Left lung (tissue), 10 donors: Measurements from ENCODE around the gene GINM1. TPM values are rescaled to one million over a fixed set of nuclear protein-coding genes. Genes with fewer than 3 reads are reported as not detected.

Source experiments
- ATAC-seq: fragments of 200-7000 bp; cut with Tn5 transposase; one replicate; pipeline ENCODE4 v1.9.1; 2020; ENCODE audit warnings: moderate library complexity
- DNase-seq, 4 donors: peaks; one replicate each; pipeline ENCODE4 v3.0.0-alpha.2; 2013 to 2020
- H3K27ac ChIP-seq, 2 donors: fragments of 200-600 bp; sonication (generic) in 1 of 2; one replicate each; pipeline versions ENCODE4 v1.5.0 to v1.8.0; 2020 to 2021
- H3K27me3 ChIP-seq, 2 donors: fragments of 200-600 bp; sonication (generic) in 1 of 2; one replicate each; pipeline versions ENCODE4 v1.5.0 to v1.8.0; 2020 to 2021
- H3K36me3 ChIP-seq, 2 donors: fragments of 200-600 bp; sonication (generic) in 1 of 2; one replicate each; pipeline versions ENCODE4 v1.5.0 to v1.8.0; 2020 to 2021
- H3K4me1 ChIP-seq, 2 donors: fragments of 200-600 bp; one replicate each; pipeline ENCODE4 v1.8.0; 2021
- H3K4me3 ChIP-seq, 2 donors: fragments of 200-600 bp; sonication (generic) in 1 of 2; one replicate each; pipeline versions ENCODE4 v1.5.0 to v1.8.0; 2020 to 2021; ENCODE audit warnings: mild to moderate bottlenecking in 1 of 2
- H3K9me3 ChIP-seq, 2 donors: fragments of 200-600 bp; sonication (generic) in 1 of 2; one replicate each; pipeline versions ENCODE4 v1.5.0 to v1.8.0; 2020 to 2021
- intact Hi-C, 2 donors: fragments of 100-400 bp; cut with DNase I; formaldehyde crosslinking; loops; one replicate each; pipeline versions ENCODE4 v1.11.2 to v1.14.2; 2022
- polyA plus RNA-seq, 6 donors: library from polyadenylated mRNA; unstranded; fragments of 120-200 nt; gene quantifications; one replicate each; pipeline ENCODE4 v1.2.1, GENCODE V29; 2013; ENCODE audit not compliant: insufficient read length in 6 of 6
- total RNA-seq, 2 donors: library from RNA; stranded (reverse); fragmentation: NEBNext Ultra II Directional; extraction: Animal tissue kit (Norgen Biotek cat#: 25700); gene quantifications; one replicate each; pipeline ENCODE4 v1.2.1, GENCODE V29; 2021
- TF ChIP-seq, protein P1 (sequence below), 2 donors: fragments of 200-600 bp; sonication (generic) in 1 of 2; IDR thresholded peaks; one replicate each; pipeline versions ENCODE4 v1.5.0 to v1.8.0; 2021; ENCODE audit warnings: antibody characterized with exemption in 2 of 2
- donor health status: DM: no; HTN: yes; CAD: no.
- donor health status: DM: no; HTN: no; CAD: no.

Gene GINM1
- total and polyA plus RNA-seq, 8 donors: 43.6 to 59.3 (median 53.4) TPM

GRCh38 chr6:149615805-149616204 lies 49.6 kb downstream of the GINM1 start:
- Histone ChIP-seq H3K9me3 (peaks cover 0 to 8% of the 10 kb centered on the region in 2 donors), H3K4me3 (no peak overlapping the region), H3K27me3 (no peaks in the 10 kb centered on the region), H3K4me1 (no peaks in the 10 kb centered on the region), H3K27ac (no peak overlapping the region), H3K36me3 (peaks cover 0 to 43% of the 10 kb centered on the region in 2 donors)
- DNase-seq: no peak
- TF ChIP-seq, protein P1, sequence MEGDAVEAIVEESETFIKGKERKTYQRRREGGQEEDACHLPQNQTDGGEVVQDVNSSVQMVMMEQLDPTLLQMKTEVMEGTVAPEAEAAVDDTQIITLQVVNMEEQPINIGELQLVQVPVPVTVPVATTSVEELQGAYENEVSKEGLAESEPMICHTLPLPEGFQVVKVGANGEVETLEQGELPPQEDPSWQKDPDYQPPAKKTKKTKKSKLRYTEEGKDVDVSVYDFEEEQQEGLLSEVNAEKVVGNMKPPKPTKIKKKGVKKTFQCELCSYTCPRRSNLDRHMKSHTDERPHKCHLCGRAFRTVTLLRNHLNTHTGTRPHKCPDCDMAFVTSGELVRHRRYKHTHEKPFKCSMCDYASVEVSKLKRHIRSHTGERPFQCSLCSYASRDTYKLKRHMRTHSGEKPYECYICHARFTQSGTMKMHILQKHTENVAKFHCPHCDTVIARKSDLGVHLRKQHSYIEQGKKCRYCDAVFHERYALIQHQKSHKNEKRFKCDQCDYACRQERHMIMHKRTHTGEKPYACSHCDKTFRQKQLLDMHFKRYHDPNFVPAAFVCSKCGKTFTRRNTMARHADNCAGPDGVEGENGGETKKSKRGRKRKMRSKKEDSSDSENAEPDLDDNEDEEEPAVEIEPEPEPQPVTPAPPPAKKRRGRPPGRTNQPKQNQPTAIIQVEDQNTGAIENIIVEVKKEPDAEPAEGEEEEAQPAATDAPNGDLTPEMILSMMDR (IDR thresholded peaks at IDR 0.05): no peak
- ATAC-seq: no peak
- intact Hi-C loops: no loop called here

DNA sequence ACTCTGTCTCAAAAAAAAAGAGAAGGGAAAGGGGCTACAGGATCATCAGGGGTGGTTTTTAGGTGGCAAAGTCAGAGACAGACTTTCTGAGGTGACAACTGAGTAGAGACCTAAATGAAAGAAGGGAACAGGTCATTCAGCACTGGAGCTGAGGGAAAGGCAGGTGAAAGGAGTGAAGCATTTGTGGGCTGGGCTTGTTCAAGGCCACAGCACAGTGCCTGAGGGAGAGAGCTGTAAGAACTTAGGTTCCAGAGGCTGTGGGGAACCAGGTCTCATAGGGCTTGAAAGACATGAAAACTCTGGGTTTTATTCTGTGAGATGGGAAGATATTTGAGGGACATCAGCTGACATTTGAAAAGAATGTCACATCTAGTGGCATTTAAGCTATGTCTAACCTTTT lies 61.5 kb downstream of the GINM1 start:
- no peaks in the 10 kb centered on the region for H3K9me3 ChIP-seq
- H3K27ac ChIP-seq: no peak overlapping the region
- H3K4me1 ChIP-seq: no peaks in the 10 kb centered on the region
- ATAC-seq: no peak
- intact Hi-C loops: no loop called here
- TF ChIP-seq, protein P1 (IDR thresholded peaks at IDR 0.05): no peak
- no peak for DNase-seq
- H3K36me3 ChIP-seq: peaks cover 0 to 64% of the 10 kb centered on the region in 2 donors
- H3K4me3 ChIP-seq: no peak overlapping the region
- H3K27me3 ChIP-seq: no peaks in the 10 kb centered on the region

DNA sequence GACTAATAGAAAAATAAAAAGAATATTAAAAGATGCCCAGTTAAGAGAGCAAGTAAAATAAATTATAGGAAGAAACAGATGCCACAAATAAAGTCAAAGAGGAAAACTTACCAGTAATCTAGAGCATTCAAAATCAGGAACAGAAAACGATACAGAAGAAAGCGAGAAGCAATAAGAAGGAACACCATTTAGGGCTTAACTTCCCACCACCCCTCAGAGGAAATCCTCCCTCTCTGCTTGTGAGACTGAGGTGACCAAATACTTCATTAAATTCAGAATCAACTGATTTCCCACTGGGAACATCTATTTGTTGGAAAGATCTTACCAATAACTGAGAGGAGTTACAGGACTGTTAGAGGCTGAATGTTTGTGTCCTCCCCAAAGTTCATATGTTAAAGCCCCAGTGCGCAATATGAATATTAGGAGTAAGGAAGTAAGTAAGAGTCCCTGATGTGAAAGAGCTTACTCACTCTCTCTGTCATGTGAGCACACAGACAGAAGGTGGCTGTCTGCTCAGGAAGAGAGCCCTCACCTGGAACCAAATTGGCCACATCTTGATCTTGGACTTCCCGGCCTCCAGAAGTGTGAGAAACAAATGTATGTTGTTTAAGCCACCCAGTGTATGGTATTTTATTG lies 62.8 kb downstream of the GINM1 start:
- no peaks in the 10 kb centered on the region for H3K27me3 ChIP-seq
- DNase-seq (no peak), ATAC-seq (no peak)
- peaks cover 0 to 62% of the 10 kb centered on the region in 2 donors for H3K36me3 ChIP-seq
- TF ChIP-seq, protein P1 (IDR thresholded peaks at IDR 0.05): no peak
- no peaks in the 10 kb centered on the region for H3K9me3 ChIP-seq
- H3K4me1 ChIP-seq: no peaks in the 10 kb centered on the region
- intact Hi-C loops: no loop called here
- H3K4me3 ChIP-seq: no peak overlapping the region
- peak overlapping the region in 1 of 2 donors; percentile 3 for H3K27ac ChIP-seq

DNA sequence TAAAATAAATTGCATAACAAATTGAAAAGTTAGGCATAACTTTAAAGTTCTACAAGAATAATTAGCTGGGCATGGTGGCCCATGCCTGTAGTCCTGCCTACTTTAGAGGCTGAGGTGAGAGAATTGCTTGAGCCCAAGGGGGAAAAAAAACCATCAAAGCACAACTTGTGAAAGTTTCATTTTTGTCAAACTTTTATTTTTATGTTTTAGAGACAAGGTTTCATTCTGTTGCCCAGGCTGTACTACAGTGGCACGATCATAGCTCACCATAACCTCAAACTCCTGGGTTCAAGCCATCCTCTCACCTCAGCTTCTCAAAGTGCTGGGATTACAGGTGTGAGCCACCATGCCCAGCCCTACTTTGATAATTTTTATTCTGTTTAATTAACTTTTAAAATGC lies 68.1 kb downstream of the GINM1 start:
- intact Hi-C loops: no loop called here
- ATAC-seq (no peak), DNase-seq (no peak)
- Histone ChIP-seq H3K4me3 (no peak overlapping the region), H3K9me3 (no peaks in the 10 kb centered on the region), H3K27me3 (no peaks in the 10 kb centered on the region), H3K27ac (no peak overlapping the region), H3K36me3 (peaks cover 0 to 64% of the 10 kb centered on the region in 2 donors), H3K4me1 (no peaks in the 10 kb centered on the region)
- TF ChIP-seq, protein P1 (IDR thresholded peaks at IDR 0.05): no peak

GRCh38 chr6:149636124-149636523 lies 69.9 kb downstream of the GINM1 start:
- Histone ChIP-seq H3K27ac (no peak overlapping the region), H3K9me3 (no peaks in the 10 kb centered on the region), H3K27me3 (no peaks in the 10 kb centered on the region), H3K4me1 (no peaks in the 10 kb centered on the region), H3K36me3 (peaks cover 0 to 51% of the 10 kb centered on the region in 2 donors), H3K4me3 (no peak overlapping the region)
- ATAC-seq (peak; percentile 53), DNase-seq (no peak)
- TF ChIP-seq, protein P1 (IDR thresholded peaks at IDR 0.05): no peak
- intact Hi-C loops: no loop called here

Other genes starting within 250 kb of the GINM1 start
- gene TAB2, start 248.7 kb upstream of the GINM1 start, total RNA-seq: 10 to 100 TPM; 49.3 to 51.2 TPM
- gene TAB2, start 248.7 kb upstream of the GINM1 start, polyA plus RNA-seq: 100 to 1,000 TPM in 1 of 6 donors, 10 to 100 TPM in 5; 82.3 to 103 (median 88.9) TPM
- 1 to 10 TPM; 2.1 to 2.7 TPM for gene SUMO4, start 166.1 kb upstream of the GINM1 start, total RNA-seq
- 1 to 10 TPM; 1.0 to 2.2 (median 1.7) TPM for gene SUMO4, start 166.1 kb upstream of the GINM1 start, polyA plus RNA-seq
- 1 to 10 TPM; 1.9 to 4.1 TPM for gene ZC3H12D, start 81.4 kb upstream of the GINM1 start, total RNA-seq
- gene ZC3H12D, start 81.4 kb upstream of the GINM1 start, polyA plus RNA-seq: under 1 TPM; 0.45 to 0.95 (median 0.78) TPM
- 10 to 100 TPM; 22.4 to 25.7 TPM for gene PPIL4, start 20.3 kb upstream of the GINM1 start, total RNA-seq
- 10 to 100 TPM; 59.1 to 77.0 (median 64.2) TPM for gene PPIL4, start 20.3 kb upstream of the GINM1 start, polyA plus RNA-seq
- 10 to 100 TPM; 11.6 to 13.7 TPM for gene KATNA1, start 82.3 kb downstream of the GINM1 start, total RNA-seq
- 10 to 100 TPM; 30.0 to 35.3 (median 33.0) TPM for gene KATNA1, start 82.3 kb downstream of the GINM1 start, polyA plus RNA-seq
- 10 to 100 TPM; 25.6 to 29.2 TPM for gene LATS1, start 151.7 kb downstream of the GINM1 start, total RNA-seq
- 10 to 100 TPM; 32.2 to 34.1 (median 33.1) TPM for gene LATS1, start 151.7 kb downstream of the GINM1 start, polyA plus RNA-seq
- 10 to 100 TPM; 28.7 to 33.8 TPM for gene NUP43, start 180.2 kb downstream of the GINM1 start, total RNA-seq
- 10 to 100 TPM; 40.9 to 49.6 (median 47.6) TPM for gene NUP43, start 180.2 kb downstream of the GINM1 start, polyA plus RNA-seq
- 10 to 100 TPM; 61.8 to 83.2 TPM for gene PCMT1, start 183.4 kb downstream of the GINM1 start, total RNA-seq
- 10 to 100 TPM; 64.3 to 87.4 (median 80.3) TPM for gene PCMT1, start 183.4 kb downstream of the GINM1 start, polyA plus RNA-seq